ENCODE measurements around the gene NR2F2. TPM values are rescaled to one million over a fixed set of nuclear protein-coding genes. Genes with fewer than 3 reads are reported as not detected.

NR2F2 gene
- total and polyA plus RNA-seq, 2 of the 13 experiments (the other 11 are each of a cell fraction or from before 2014, with no cell fraction given): 3.5 to 4.7 TPM

DNA sequence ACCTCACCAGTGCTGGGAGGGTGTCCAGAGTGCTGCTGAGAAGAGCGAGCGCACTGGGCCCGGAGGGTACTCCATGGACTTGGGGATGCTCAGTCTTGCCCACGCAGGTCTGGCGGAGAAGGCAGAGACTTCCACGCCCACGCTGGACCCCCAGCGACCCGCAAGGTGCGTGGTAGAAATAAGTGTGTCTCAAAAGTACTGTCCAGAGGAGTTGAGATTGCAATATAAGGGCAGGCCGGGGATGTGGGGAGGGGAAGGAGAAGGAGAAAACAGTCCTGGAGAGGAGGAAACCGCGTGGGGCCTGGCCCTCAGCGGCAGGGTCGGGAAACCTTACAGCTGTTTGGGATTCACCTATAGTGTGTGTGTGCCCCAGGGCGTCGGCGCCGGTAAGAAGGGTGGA lies 38.9 kb downstream of the NR2F2 start:
- no peak for FAIRE-seq
- no peak overlapping the region for H3K9ac ChIP-seq (ENCODE audit: insufficient read depth, low read depth, low read length)

DNA sequence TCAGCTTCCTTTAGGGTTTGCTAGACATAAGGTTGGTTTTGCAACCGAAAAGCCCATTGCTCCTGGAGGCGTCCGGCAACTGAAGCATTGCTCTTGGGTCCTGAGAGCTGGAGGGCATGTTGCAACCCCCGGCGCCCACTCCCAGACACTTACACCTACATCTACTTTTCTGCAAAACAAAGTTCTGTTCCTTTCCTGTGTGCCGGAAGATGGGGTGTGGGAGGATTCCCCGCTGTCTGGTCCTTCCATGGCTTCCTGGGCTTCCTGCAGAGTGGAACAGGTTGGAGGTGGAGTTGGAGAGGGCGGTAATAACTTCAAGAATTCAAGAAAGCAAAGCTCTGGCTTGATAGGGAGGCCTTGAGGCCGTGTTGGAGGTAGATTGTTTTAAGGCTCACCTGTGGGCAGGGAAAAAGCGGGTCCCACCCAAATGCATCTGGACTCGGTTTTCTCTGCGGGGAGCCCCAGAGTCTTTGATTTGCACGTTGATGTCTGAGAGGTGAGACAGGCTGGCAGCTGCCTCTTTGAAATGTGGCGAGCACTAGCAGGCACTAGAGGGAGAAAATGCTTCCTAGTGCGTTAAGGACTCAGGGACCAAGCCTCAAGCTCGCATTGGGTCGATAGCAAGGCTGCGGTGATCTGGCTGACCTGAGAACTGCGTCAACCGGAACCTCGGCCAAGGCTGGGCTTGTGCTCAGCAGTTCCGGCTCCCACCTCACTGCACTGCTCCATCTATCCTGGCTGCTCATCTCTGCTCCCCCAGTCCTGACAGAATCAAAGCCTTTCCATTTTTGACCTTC lies 39.5 kb downstream of the NR2F2 start:
- in situ Hi-C loops (cut with HindIII; ENCODE audit: extremely low pct_ligation_motif_present, low pct_unique_long_range_greater_than_20kb): loop anchor here (25.0 kb wide), 1 partner anchor 1392 kb away; no protein-coding TSS in a partner anchor
- CTCF ChIA-PET (ENCODE audit: low intra/inter-chr PET ratio, low total read pairs): no interaction called here
- Histone ChIP-seq H3K27me3 (ENCODE audit: control insufficient read depth in 1 of 2, insufficient read depth in 2 of 2, low read length in 2 of 2) (no peaks in the 10 kb centered on the region; a peak in 1 of 5 replicates), H3K4me1 (ENCODE audit: insufficient read depth, low read length) (no peaks in the 10 kb centered on the region), H3K9me3 (ENCODE audit: low read length) (no peaks in the 10 kb centered on the region), H3K27ac (ENCODE audit: extremely low read length, insufficient read depth, low read length) (no peak overlapping the region), H3K9ac (ENCODE audit: insufficient read depth, low read depth, low read length) (no peak overlapping the region), H3K36me3 (replicated peaks in 1 of 2; ENCODE audit: control insufficient read depth in 1 of 2, insufficient read depth in 2 of 2, low read length in 2 of 2) (no peaks in the 10 kb centered on the region), H3K4me3 (replicated peaks in 1 of 3; ENCODE audit: insufficient read depth in 1 of 3, low read depth in 2 of 3, low read length in 3 of 3) (no peak overlapping the region), H2AFZ (ENCODE audit: low read length) (no peak overlapping the region), H4K20me1 (ENCODE audit: insufficient read depth, low read length) (no peaks in the 10 kb centered on the region), H3K4me2 (ENCODE audit: low read depth, low read length) (no peak overlapping the region), H3K79me2 (ENCODE audit: insufficient read depth, low read length) (no peaks in the 10 kb centered on the region)
- no peak for TF ChIP-seq MAF1 (CRISPR knock-in tag; IDR thresholded peaks at IDR 0.05; ENCODE audit: borderline replicate concordance)
- TF ChIP-seq ZMYM2 (CRISPR knock-in tag; IDR thresholded peaks at IDR 0.05): no peak
- TF ChIP-seq ATF7 (IDR thresholded peaks at IDR 0.05): no peak
- TF ChIP-seq ATF7 (CRISPR knock-in tag; IDR thresholded peaks at IDR 0.05): no peak
- no peak for TF ChIP-seq ZNF101 (CRISPR knock-in tag; IDR thresholded peaks at IDR 0.05; ENCODE audit: borderline replicate concordance, low read depth)
- TF ChIP-seq POLR2AphosphoS5 (IDR thresholded peaks at IDR 0.05; ENCODE audit: low read depth, low read length): no peak
- TF ChIP-seq NFRKB (IDR thresholded peaks at IDR 0.05): no peak
- no peak for TF ChIP-seq ZIK1 (CRISPR knock-in tag; IDR thresholded peaks at IDR 0.05; ENCODE audit: borderline replicate concordance, low read depth)
- TF ChIP-seq ZKSCAN5 (CRISPR knock-in tag; IDR thresholded peaks at IDR 0.05): no peak
- BruUV-seq (replicated peaks): no TSS peak
- no peak for DNase-seq (ENCODE audit: low spot score)
- no peak for ATAC-seq
- POLR2A ChIA-PET: no interaction called here
- intact Hi-C loops (cut with micrococcal nuclease; ENCODE audit: unreplicated experiment): no loop called here
- WGBS (ENCODE audit: low lambda C conversion rate): 59% methylated on average over 10 of the region's 22 CpGs
- FAIRE-seq: no peak

More for the DNA sequence above, 38.9 kb downstream of the NR2F2 start:
- CTCF ChIA-PET (ENCODE audit: low intra/inter-chr PET ratio, low total read pairs): no interaction called here
- intact Hi-C loops (cut with micrococcal nuclease; ENCODE audit: unreplicated experiment): no loop called here
- Histone ChIP-seq H3K4me3 (replicated peaks in 1 of 3; ENCODE audit: insufficient read depth in 1 of 3, low read depth in 2 of 3, low read length in 3 of 3) (no peak overlapping the region), H3K4me2 (ENCODE audit: low read depth, low read length) (no peak overlapping the region), H3K27me3 (ENCODE audit: control insufficient read depth in 1 of 2, insufficient read depth in 2 of 2, low read length in 2 of 2) (no peaks in the 10 kb centered on the region; a peak in 1 of 5 replicates), H3K36me3 (replicated peaks in 1 of 2; ENCODE audit: control insufficient read depth in 1 of 2, insufficient read depth in 2 of 2, low read length in 2 of 2) (no peaks in the 10 kb centered on the region), H4K20me1 (ENCODE audit: insufficient read depth, low read length) (no peaks in the 10 kb centered on the region), H3K79me2 (ENCODE audit: insufficient read depth, low read length) (no peaks in the 10 kb centered on the region), H3K4me1 (ENCODE audit: insufficient read depth, low read length) (no peaks in the 10 kb centered on the region), H2AFZ (ENCODE audit: low read length) (no peak overlapping the region), H3K27ac (ENCODE audit: extremely low read length, insufficient read depth, low read length) (no peak overlapping the region), H3K9me3 (ENCODE audit: low read length) (no peaks in the 10 kb centered on the region)
- POLR2A ChIA-PET: no interaction called here
- in situ Hi-C loops (cut with HindIII; ENCODE audit: extremely low pct_ligation_motif_present, low pct_unique_long_range_greater_than_20kb): loop anchor here (25.0 kb wide), 1 partner anchor 1393 kb away; no protein-coding TSS in a partner anchor
- 75% methylated on average over 19 of the region's 19 CpGs for WGBS (ENCODE audit: low lambda C conversion rate)
- no peak for ATAC-seq
- no peak for DNase-seq (ENCODE audit: low spot score)
- TF ChIP-seq SRSF1 (optimal IDR thresholded peaks at IDR 0.05; ENCODE audit: low read depth, low read length) (no peak), IKZF1 (IDR thresholded peaks at IDR 0.05) (no peak), ERF (CRISPR knock-in tag; IDR thresholded peaks at IDR 0.05) (no peak), KLF9 (CRISPR knock-in tag; IDR thresholded peaks at IDR 0.05; ENCODE audit: low read depth) (no peak), ZNF841 (CRISPR knock-in tag; IDR thresholded peaks at IDR 0.05; ENCODE audit: borderline replicate concordance) (no peak)
- TF ChIP-seq, protein P1, sequence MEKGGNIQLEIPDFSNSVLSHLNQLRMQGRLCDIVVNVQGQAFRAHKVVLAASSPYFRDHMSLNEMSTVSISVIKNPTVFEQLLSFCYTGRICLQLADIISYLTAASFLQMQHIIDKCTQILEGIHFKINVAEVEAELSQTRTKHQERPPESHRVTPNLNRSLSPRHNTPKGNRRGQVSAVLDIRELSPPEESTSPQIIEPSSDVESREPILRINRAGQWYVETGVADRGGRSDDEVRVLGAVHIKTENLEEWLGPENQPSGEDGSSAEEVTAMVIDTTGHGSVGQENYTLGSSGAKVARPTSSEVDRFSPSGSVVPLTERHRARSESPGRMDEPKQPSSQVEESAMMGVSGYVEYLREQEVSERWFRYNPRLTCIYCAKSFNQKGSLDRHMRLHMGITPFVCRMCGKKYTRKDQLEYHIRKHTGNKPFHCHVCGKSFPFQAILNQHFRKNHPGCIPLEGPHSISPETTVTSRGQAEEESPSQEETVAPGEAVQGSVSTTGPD (CRISPR knock-in tag; IDR thresholded peaks at IDR 0.05): no peak
- no TSS peak for BruUV-seq (replicated peaks)
